Activated CD8-positive, alpha-beta memory T cell treated with anti-CD3 and anti-CD28 coated beads, Interleukin-2, amount 10 ng/mL, durations not matched to agents 7 days and 5 days (primary cell): ENCODE data around the gene PRH2. TPM values are rescaled to one million over a fixed set of nuclear protein-coding genes. Genes with fewer than 3 reads are reported as not detected.
A peak's percentile ranks its signal among the peaks of the same experiment; 100 is the strongest.

Experiments
- ATAC-seq: fragments of 150-1000 bp; cut with Tn5 transposase; one replicate; pipeline ENCODE4 v1.10.0; 2021; ENCODE audit warnings: moderate library complexity
- CTCF ChIA-PET: fragments of 350-600 bp; sonication (Branson Sonifier 250); formaldehyde crosslinking; loops from one replicate; lab custom pipeline; 2021; ENCODE audit warnings: antibody characterized with exemption; lab: Charles Lee
- DNase-seq: peaks from one replicate; pipeline ENCODE4 v3.0.0-alpha.2; 2020
- H3K27ac Mint-ChIP-seq: one replicate; pipeline ENCODE4 v1.8.0; 2021; ENCODE audit warnings: mild to moderate bottlenecking, mixed read lengths
- H3K27me3 Mint-ChIP-seq: one replicate; pipeline ENCODE4 v1.8.0; 2021; ENCODE audit warnings: mixed read lengths
- H3K36me3 Mint-ChIP-seq: one replicate; pipeline ENCODE4 v1.8.0; 2021; ENCODE audit warnings: mild to moderate bottlenecking, mixed read lengths
- H3K4me1 Mint-ChIP-seq: one replicate; pipeline ENCODE4 v1.8.0; 2021; ENCODE audit warnings: mixed read lengths
- H3K4me3 Mint-ChIP-seq: one replicate; pipeline ENCODE4 v1.8.0; 2021; ENCODE audit warnings: mild to moderate bottlenecking, moderate library complexity, mixed read lengths
- H3K9me3 Mint-ChIP-seq: one replicate; pipeline ENCODE4 v1.8.0; 2022; ENCODE audit warnings: low read depth, mixed read lengths
- total RNA-seq, 2 experiments: library from RNA; stranded (reverse); gene quantifications; one replicate each; pipeline ENCODE4 v1.2.3, GENCODE V29; 2021

Gene PRH2
- total RNA-seq, 2 experiments from 2014 or later, result 0.76 TPM; not detected in 1

GRCh38 chr12:10974965-10975364, 45.9 kb downstream of the PRH2 start:
- H3K4me3 Mint-ChIP-seq, result no peak overlapping the region
- DNase-seq, result no peak
- CTCF ChIA-PET, result no interaction called here

DNA sequence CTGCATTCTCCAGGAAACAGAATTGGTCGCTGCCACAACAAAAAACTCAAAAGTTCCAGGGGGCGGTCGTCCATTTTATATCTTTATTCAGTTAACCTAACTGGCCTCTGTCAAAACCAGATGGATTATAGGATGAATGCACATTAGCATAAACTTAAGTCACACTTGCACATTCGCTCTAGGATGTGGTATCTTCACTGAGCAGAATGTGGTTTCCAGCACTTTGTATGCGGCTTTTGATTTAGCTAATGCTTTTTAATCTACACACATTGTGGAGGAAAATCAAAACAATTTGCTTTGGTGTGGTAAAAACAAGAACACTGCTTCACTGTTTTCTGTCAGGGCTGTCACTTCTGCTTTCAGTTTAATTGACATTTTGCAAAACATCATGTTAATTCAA, 53.2 kb downstream of the PRH2 start:
- no peaks in the 10 kb centered on the region for H3K9me3 Mint-ChIP-seq
- H3K4me1 Mint-ChIP-seq, result peaks cover 25% of the 10 kb centered on the region
- CTCF ChIA-PET, result interaction anchor here (0.9 to 1.2 kb wide), 3 partner anchors 17 to 217 kb away, joined by 3 read pairs; partner anchors contain the start of gene SMIM10L1
- H3K4me3 Mint-ChIP-seq, result no peak overlapping the region
- ATAC-seq, result peak; percentile 93
- H3K36me3 Mint-ChIP-seq, result peaks cover 17% of the 10 kb centered on the region
- DNase-seq, result peak; percentile 80
- peaks cover 53% of the 10 kb centered on the region for H3K27me3 Mint-ChIP-seq
- H3K27ac Mint-ChIP-seq, result no peak overlapping the region

More at GRCh38 chr12:10974965-10975364, 45.9 kb downstream of the PRH2 start:
- H3K36me3 Mint-ChIP-seq, result peaks cover 12% of the 10 kb centered on the region
- peaks cover 32% of the 10 kb centered on the region for H3K27me3 Mint-ChIP-seq
- ATAC-seq, result no peak
- H3K27ac Mint-ChIP-seq, result no peak overlapping the region
- H3K4me1 Mint-ChIP-seq, result no peaks in the 10 kb centered on the region
- H3K9me3 Mint-ChIP-seq, result no peaks in the 10 kb centered on the region

Other genes with a start within 250 kb of the PRH2 start
- 100 to 1,000 TPM; 122 to 139 TPM for gene YBX3, start 205.9 kb upstream of the PRH2 start, total RNA-seq
- not detected for gene TAS2R7, start 126.6 kb upstream of the PRH2 start, total RNA-seq
- not detected for gene TAS2R8, start 122.0 kb upstream of the PRH2 start, total RNA-seq
- not detected for gene TAS2R9, start 119.1 kb upstream of the PRH2 start, total RNA-seq
- gene TAS2R10, start 102.9 kb upstream of the PRH2 start, total RNA-seq, result under 1 TPM in 1 of 2 experiments, not detected in 1; 0.29 TPM
- 1 to 10 TPM; 1.3 to 2.2 TPM for gene PRR4, start 79.8 kb upstream of the PRH2 start, total RNA-seq
- 10 to 100 TPM; 13.5 to 23.0 TPM for gene PRH1, start 45.0 kb upstream of the PRH2 start, total RNA-seq
- 1 to 10 TPM in 1 of 2 experiments, under 1 TPM in 1; 0.45 to 1.3 TPM for gene TAS2R13, start 19.7 kb upstream of the PRH2 start, total RNA-seq
- 1 to 10 TPM; 1.5 to 1.8 TPM for gene TAS2R14, start 10.0 kb downstream of the PRH2 start, total RNA-seq
- gene TAS2R50, start 57.7 kb downstream of the PRH2 start, total RNA-seq, result 1 to 10 TPM in 1 of 2 experiments, under 1 TPM in 1; 0.89 to 1.1 TPM
- gene TAS2R20, start 69.1 kb downstream of the PRH2 start, total RNA-seq, result 1 to 10 TPM; 1.5 to 2.0 TPM
- 1 to 10 TPM; 1.8 to 2.0 TPM for gene TAS2R19, start 93.4 kb downstream of the PRH2 start, total RNA-seq
- 1 to 10 TPM; 2.0 to 5.2 TPM for gene TAS2R31, start 102.2 kb downstream of the PRH2 start, total RNA-seq
- gene TAS2R46, start 133.1 kb downstream of the PRH2 start, total RNA-seq, result 1 to 10 TPM in 1 of 2 experiments, under 1 TPM in 1; 0.73 to 1.1 TPM
- under 1 TPM; 0.28 to 0.53 TPM for gene TAS2R43, start 163.1 kb downstream of the PRH2 start, total RNA-seq
- gene TAS2R30, start 205.4 kb downstream of the PRH2 start, total RNA-seq, result 1 to 10 TPM; 2.1 to 3.4 TPM
- gene SMIM10L1, start 242.0 kb downstream of the PRH2 start, total RNA-seq, result 1 to 10 TPM; 8.8 to 9.0 TPM